Measurements from ENCODE around the gene PTPRG.

The PTPRG gene

DNA sequence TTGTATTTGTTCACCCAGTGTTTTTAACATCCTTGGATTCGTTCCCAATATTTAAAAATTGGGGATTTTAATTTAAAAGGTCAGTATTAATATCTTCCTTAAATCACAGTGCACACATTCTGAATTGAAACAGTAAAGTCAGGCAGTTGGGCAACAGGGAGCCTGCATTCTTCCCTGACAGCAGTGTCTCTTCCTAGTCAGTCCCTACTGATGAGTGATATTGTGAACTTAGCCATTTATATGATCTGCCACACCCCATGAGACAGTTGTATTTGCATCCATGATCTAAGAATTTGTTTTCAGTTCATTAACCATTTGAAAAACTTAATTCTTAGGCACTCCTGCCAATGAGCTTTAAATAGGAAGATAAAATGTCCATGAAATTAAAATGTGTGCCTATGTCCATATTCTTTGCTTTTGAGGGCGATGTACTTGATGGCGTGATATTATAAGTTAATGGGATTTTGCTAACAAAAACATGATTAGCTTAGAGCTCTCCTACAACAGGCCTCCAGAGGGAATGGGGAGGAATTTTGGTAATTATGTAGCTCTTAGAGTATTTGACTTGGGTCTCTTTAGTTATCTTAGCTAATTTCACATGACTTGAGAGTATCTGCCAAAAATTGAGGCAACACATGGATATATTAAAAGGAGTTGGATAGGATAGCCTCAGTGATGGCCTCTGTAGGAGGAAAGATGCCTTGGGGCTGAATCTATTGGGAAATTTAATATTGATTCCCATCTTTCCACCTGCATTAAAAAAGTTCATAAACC lies 219.3 kb downstream of the PTPRG start:
- DNase-seq (ENCODE audit: extremely low spot score, insufficient read length, low read depth), result no peak
- no peak for FAIRE-seq

DNA sequence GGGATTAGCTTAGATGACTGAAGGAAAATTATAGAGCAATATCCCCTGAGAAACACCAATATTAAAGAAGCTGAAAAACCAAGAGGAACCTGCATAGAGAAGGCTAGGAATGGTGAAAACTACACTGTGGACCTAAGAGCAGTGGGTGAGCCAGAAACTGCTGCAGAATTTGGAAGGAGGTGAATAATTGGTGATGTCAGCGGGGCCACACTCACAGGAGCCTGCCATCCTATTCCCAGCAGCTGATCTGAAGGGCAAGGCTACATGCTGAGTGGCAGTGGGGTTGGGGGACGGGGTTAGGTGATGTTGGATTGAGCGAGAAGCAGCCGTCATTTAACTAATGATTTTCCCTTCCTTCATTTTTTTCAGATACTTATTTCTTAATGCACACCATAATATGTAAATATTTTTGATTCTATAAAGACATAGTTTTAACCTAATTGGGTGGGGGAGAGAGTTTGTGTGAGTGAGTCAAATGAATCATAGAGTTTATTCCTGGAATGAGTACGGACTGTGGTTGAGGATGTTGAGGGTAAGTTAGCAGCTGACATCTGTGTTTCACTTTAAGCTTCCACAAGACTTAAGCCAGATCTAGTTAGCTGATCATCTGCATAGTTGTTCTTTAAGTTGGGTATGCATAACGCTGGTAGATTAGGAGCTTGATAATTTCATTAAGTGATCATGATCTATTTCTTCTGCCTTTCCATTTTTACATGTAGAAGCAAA lies 222.8 kb downstream of the PTPRG start:
- DNase-seq (ENCODE audit: extremely low spot score, insufficient read length, low read depth) (no peak), FAIRE-seq (no peak)

DNA sequence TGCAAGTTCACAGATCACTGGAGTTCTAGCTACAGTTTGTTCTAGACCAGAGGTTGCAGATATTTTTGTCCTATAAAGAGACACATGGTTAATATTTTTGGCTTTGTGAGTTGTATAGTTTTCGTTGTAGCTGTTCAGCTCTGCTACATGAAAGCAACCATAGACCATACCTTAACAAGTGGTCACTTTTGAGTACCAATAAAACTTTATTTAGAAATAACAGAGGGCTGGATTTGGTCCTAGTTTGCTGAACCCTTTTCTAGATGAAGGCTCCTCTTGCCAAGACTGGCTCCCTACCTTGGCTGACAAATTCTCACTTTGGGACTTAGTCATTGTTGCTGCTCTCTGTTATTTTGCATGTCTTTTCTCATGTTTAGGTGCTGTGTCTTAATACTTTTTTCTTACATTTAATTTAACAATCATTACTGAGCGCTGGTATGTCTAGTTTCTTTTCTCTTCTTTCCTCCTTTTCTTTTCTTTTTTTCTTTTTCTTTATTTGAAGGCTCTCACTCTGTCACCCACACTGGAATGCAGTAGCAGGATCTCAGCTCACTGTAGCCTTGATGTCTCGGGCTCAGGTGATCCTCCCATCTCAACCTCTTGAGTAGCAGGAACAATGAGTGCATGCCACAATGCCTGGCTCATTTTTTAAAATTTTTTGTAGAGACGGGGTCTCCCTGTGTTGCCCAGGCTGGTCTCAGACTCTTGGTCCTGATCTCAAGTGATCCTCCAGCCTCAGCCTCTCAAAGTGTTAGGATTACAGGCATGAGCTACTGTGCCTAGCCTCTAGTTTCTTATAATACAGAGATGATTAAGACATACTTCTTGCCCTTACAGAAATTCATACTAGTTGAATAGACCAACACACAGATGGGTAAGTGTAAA lies 227.5 kb downstream of the PTPRG start:
- DNase-seq (ENCODE audit: extremely low spot score, insufficient read length, low read depth) (no peak), FAIRE-seq (no peak)

DNA sequence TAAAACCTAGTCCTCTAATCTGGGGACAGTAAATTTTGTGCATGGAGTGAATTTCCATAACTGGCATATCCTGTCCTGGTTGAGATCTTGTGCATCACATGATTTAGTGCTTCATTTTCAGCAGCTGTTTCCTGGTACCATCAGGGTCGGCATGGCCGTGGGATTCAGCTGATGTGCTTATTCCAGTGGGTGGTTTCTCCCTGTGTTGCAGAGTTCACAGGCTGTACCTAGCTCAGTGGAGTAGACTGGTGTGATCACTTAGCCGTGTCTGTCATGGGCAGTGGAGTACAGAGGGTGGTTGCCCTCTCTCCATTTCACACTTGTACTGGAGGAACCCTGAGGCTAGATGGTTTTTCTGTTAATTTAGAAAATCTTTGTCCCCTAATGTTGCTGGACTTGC lies 228.5 kb downstream of the PTPRG start:
- DNase-seq (ENCODE audit: extremely low spot score, insufficient read length, low read depth) (no peak), FAIRE-seq (no peak)

DNA sequence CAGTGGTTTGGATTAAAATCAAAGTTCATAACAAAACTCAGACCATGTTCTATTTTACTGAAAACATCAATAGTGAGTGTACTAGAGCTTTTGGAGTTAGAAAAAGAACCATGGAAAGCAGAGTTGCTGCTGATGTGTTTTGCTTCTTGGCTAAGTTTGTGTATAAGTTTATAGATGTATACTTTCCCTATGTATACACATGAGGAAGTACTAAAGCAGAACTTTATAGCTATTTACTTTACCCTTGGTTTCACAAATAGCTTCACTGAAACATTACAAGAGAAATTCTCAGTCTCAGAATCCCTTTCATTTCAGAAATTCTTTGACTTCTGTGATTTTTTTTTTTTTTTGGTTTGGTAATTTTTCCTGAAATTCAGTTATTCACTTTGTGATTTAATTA lies 229.0 kb downstream of the PTPRG start:
- DNase-seq (ENCODE audit: extremely low spot score, insufficient read length, low read depth), result no peak
- no peak for FAIRE-seq

DNA sequence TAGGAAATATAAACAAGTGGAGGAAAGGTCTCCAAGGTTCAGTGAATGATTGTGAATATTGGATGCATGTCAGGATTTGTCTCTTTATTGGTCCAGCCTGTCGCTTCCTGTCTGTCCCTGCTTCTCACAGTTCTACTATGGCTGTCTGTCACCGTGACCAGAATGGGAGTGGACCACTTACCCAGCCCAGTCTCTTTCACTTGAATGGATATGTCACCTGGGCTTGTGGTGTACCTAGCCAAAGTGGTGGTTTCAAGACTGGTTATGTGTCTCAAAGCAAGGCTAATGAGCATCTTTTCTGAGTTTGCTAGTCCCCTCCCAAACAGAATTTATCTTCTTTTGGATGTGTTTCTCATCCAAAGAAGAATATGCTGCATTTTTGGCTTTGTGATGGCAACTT lies 231.7 kb downstream of the PTPRG start:
- FAIRE-seq (no peak), DNase-seq (ENCODE audit: extremely low spot score, insufficient read length, low read depth) (no peak)

DNA sequence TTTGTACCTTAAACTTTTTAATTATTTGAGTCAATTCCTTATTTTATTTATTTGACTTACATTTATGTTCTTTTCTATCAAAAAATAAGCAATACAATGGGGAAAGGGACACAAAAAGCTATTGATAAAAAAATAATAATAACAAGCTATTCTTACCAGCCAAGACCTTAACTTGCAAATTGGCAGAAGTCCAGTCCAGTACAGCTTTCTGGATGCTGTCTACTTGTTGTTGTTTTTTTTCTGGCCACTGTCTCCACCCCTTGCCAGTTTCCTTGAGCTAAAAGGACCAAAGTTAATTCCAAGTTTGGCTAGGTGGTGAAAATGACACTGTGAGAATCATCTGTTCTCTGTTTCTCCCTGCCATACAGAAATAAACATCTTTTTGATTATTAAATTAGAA lies 232.2 kb downstream of the PTPRG start:
- no peak for DNase-seq (ENCODE audit: extremely low spot score, insufficient read length, low read depth)
- no peak for FAIRE-seq

DNA sequence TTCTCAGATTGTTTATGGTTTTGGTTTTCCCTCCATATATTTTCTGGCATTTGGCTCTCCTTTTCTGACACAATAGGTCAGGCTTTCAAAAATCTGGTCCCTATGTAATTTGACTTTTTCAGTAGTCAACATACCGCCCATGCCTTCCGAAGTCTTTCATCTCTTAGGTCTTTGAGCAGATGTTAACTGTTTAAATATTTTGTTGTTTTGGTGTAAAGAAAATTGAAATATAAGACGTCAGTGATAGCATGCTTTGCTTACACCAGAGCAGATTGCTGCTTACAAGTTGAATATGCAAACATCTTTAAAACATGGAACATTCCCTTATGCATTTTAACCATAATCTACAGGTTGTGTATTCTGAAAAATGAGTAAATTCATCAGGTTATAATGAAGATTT lies 233.0 kb downstream of the PTPRG start:
- DNase-seq (ENCODE audit: extremely low spot score, insufficient read length, low read depth) (no peak), FAIRE-seq (no peak)

DNA sequence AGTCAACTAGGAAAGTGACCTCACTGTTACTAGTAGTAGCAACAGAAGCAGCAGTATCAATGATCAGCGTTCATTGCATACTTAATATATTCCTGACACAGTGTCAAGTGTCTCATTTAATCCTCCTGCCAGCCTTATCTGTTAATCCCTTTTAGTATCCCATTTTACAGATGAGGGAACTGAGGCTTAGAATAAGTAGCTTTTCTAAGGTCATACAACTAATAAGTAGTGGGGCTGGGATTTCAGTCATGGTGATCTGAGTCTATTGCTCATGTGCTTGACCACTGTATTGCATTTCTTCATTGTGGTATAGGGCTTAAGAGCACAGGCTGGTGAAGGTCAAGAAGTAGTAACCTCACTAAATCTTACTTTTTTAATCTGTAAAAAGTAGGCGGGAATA lies 233.6 kb downstream of the PTPRG start:
- FAIRE-seq, result no peak

DNA sequence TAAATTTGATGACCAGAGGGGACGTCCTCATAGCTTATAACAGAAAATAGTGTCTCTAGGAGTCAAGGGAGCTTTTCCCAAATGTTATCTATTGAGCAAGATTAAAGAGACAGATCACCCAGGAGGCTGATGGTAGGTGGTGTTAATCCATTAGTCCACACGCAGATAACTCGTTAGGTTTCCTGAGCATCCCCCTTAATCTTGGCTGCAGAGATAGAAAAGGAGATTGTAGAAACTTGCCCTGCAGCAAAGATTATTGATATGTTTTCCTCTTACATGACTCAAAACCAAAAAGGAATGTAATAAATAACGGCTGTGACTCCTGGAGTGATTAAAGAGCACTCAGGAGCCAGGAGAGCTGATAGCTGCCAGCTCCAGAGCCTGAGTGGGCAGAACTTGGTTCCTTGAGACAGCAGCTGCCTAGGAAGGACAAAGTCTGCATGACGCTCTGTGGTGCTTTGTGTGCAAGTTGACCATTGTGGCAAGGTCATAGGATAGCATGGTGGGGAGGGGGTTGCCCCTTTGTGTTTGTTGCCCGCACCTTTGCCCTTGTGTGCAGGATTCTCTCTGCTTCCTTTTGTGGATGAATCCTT lies 234.8 kb downstream of the PTPRG start:
- no peak for FAIRE-seq

More for the DNA sequence above, 233.6 kb downstream of the PTPRG start:
- no peak for DNase-seq (ENCODE audit: extremely low spot score, insufficient read length, low read depth)

DNA sequence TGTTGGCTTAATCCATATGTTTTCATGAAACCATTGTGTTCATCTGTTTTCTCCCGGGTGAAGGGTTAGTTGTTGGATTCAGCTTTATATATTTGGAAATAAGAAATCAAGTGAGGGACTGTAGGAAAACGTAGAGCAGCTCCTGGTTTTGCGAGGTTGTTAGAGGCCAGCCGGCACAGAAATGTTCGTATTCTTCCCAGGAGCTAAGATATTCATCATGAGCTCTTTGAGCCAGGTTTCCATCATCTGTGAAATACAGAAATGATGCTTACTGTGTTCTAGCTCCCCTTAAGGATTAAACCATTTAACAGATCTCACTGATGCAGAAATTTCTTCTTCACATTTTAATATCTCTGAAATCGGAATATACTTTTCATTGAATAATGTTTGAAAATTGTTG lies 235.5 kb downstream of the PTPRG start:
- FAIRE-seq (no peak), DNase-seq (ENCODE audit: extremely low spot score, insufficient read length, low read depth) (no peak)

More for the DNA sequence above, 234.8 kb downstream of the PTPRG start:
- DNase-seq (ENCODE audit: extremely low spot score, insufficient read length, low read depth), result no peak

DNA sequence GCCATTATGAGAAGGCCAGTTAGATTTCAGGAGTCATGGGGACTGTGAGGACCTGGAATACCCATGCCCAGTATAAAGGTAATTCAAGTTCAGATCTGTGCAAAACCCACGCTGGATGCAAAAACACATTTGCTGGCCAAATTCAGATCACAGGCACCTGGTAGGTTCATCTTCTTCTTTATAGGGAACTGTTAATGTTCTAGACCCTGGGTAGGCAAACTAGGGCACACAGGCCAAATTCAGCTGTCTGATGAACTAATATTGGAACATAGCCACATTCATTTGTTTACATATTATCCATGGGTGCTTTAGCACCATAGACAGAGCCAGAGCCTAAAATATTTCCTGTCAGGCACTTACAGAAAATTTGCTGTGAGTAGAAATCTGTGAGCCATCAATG lies 241.4 kb downstream of the PTPRG start:
- FAIRE-seq, result no peak
- no peak for DNase-seq (ENCODE audit: extremely low spot score, insufficient read length, low read depth)

DNA sequence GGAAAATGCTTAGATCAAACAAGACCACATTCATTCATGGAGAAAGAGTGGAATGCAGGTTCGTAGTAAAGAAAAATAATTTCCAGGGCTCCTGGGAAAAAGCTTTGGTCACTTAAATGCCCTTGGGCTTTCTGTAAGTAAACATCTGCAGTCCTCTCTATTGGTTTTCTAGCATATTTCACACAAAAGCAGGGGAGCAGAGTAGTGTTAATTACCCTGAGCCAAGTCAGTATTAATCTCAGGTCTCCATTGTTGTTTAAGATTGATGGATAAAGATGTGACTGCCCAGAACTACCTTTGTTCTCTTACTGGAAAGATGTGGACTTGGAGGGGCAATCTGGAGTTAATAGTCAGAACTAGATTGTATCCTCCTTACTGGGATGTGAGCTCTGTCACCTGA lies 242.6 kb downstream of the PTPRG start:
- FAIRE-seq (no peak), DNase-seq (ENCODE audit: extremely low spot score, insufficient read length, low read depth) (no peak)

DNA sequence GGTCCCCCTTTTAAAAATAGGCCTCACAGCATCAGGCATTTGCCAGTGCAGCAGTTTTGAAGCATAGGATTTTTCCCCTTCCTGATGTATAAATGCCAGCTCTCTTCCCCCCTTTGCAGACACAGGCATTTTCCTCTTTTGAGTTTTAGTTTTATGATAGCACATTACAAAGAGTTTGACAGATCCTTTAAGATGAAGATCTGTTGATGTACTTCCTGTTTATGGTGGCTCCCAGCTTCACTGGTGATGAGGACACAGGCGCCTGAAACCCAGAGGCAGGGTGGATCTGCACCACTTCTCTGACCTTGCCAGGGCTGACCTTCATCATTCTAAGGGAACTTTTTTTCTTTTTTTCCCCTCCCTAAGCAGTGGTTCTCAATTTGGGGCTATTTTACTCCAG lies 243.4 kb downstream of the PTPRG start:
- FAIRE-seq (no peak), DNase-seq (ENCODE audit: extremely low spot score, insufficient read length, low read depth) (no peak)

DNA sequence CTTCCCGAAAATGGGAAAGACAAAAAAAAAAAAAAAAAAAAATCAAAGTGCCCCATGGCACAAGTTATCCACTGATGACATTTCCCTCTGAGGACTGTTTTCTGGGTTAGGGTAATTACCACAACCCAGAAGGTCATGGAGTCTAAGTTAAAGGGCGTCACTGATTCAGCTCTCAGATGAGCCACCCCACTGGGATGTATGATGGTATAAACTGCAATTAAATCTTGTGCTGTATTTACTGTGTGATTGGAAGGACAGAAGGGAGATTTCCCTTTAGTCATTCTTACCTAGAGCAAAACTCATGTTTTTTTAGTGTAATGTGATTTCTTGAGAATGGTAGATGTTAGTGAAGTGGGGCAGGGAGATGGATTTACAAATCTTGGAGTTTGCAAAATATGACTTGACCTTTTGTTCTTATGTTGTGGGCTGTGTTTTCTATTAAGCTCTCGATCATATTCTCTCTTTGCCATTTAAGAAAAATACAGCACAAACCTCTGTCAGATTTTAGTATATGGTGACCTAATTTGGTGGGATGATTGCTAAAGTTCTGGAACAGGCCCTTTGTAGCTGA lies 244.2 kb downstream of the PTPRG start:
- FAIRE-seq, result no peak
- DNase-seq (ENCODE audit: extremely low spot score, insufficient read length, low read depth), result no peak

DNA sequence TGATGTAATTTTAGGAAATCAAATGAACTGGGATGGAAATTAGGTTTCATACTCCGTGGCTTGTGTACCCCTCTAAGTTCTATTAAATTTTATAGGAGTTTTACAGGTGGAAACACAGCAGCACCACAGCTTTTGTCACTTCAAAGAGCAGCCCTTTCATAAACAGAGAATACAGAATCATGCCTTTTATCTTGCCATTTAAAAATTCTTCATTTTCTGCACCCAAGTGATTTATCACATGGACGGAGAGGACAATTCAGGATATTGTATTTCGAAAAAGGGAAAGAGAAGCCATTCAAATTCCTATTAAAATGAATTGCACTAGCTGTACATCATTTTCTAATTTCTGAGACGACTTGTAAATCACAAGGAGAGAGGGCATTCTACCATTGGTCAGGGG lies 245.4 kb downstream of the PTPRG start:
- no peak for DNase-seq (ENCODE audit: extremely low spot score, insufficient read length, low read depth)
- FAIRE-seq, result no peak

DNA sequence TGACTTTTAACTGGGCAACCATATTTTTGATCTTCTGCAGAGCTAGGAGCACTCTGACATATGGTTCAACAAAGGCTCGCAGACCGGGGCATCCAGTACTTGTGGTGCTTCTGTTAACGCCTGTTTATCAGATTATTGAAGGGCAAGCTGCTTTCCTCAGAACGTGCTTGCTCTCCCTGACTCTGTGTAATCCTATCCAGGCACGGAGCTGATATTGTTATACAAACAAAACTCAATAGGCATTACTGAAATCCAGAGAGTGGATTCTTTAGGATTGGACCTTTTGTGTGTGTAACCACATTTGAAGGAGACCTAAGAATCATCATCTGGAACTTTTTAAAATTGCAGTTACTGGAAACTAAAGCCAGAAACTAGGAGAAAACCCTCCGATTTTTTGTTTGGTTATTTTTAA lies 246.5 kb downstream of the PTPRG start:
- FAIRE-seq (no peak), DNase-seq (ENCODE audit: extremely low spot score, insufficient read length, low read depth) (no peak)

DNA sequence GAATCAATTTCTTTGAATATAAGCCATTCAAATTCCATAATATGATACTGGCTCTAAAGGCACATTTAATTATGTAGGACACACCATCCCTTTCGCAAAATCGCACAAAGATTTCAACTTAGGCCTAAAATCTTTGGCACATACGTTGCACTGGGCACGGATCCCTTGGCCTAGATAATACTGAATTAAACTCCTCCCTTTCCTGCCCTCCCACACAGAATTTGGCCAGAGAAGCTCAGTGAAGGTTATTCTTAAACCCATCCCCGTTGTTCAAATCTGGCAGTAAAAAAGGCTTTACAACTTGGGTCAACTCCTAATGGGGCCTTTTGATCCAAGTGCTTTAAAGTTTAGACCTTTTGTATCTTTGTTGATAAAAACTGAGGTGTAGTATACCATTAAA lies 247.2 kb downstream of the PTPRG start:
- DNase-seq (ENCODE audit: extremely low spot score, insufficient read length, low read depth) (no peak), FAIRE-seq (no peak)

DNA sequence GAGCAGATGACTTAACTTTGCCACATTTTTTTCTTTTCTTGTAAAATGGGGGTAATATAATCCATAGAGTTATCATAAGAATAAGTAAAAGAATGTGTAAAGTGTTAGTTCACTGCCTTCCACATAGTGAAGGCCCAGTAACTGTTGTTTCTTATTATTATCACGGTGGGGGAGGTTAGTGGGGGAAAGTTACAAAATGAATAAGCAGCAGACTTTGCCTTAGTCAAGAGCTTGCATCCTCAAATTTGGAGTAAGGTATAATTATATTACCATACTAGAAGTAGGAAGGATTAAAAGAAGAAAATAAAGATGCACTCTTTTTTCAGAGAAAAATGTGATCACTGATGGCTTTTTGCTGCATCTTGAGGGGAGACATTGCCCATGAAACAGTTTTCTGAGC lies 247.6 kb downstream of the PTPRG start:
- no peak for DNase-seq (ENCODE audit: extremely low spot score, insufficient read length, low read depth)
- no peak for FAIRE-seq

DNA sequence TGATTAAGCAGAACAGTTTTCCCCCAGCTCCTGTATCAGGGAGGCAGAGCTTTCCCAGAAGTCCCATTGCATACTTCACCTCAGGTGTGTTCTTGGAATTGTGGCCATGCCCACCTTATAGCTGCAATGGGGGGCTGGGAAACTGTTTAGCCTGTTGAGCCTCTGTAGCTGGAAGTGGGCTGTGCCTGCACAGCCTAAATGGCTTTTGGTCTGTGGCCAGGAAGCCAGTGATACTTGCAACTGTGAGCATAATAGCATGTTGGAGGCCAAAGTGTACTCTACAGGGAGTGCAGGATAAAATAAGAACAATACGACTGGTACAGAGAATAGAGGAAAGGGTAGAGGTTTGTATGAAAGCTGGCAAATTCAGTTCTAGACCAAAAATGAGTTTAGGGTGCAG lies 248.5 kb downstream of the PTPRG start:
- FAIRE-seq (no peak), DNase-seq (ENCODE audit: extremely low spot score, insufficient read length, low read depth) (no peak)
